HFF-Myc (cell line): Measurements from ENCODE around the gene PLA2G4E.

ENCODE experiments used
- DNase-seq: peaks from one replicate; pipeline ENCODE4 v3.0.0-alpha.2; 2011; ENCODE audit warnings: low read depth; ENCODE audit errors: extremely low read depth
- H3K4me3 ChIP-seq: replicated peaks from 2 replicates; pipeline ENCODE4 v1.5.1; 2011; ENCODE audit warnings: low read depth, mild to moderate bottlenecking, control low read depth, low read length
- TF ChIP-seq, protein P1 (sequence below): IDR thresholded peaks from 2 replicates; pipeline ENCODE4 v1.5.1; 2012; ENCODE audit warnings: mild to moderate bottlenecking, low read depth, low read length, control low read depth; ENCODE audit errors: missing control alignments

PLA2G4E gene

DNA sequence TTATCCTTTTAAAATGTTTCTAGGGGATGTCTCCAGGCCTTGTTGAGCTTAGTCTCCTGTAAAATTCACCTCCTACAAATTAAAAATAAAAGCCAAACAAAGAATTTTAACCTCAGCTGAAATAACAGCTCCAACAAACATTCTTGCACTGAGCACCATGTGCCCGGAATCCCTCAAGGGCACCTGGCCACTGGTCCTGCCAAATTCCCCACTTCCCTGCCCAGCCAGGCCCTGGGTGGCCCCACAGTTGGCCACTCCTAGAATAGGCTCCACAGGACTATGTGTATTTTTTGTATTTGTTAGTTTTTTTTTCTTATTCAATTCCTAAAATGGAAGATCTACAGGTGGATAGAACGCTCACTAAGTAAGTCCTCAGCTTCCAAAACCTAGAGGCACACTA, 33.1 kb upstream of the PLA2G4E start:
- DNase-seq: no peak
- TF ChIP-seq, protein P1, sequence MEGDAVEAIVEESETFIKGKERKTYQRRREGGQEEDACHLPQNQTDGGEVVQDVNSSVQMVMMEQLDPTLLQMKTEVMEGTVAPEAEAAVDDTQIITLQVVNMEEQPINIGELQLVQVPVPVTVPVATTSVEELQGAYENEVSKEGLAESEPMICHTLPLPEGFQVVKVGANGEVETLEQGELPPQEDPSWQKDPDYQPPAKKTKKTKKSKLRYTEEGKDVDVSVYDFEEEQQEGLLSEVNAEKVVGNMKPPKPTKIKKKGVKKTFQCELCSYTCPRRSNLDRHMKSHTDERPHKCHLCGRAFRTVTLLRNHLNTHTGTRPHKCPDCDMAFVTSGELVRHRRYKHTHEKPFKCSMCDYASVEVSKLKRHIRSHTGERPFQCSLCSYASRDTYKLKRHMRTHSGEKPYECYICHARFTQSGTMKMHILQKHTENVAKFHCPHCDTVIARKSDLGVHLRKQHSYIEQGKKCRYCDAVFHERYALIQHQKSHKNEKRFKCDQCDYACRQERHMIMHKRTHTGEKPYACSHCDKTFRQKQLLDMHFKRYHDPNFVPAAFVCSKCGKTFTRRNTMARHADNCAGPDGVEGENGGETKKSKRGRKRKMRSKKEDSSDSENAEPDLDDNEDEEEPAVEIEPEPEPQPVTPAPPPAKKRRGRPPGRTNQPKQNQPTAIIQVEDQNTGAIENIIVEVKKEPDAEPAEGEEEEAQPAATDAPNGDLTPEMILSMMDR: no peak
- H3K4me3 ChIP-seq: no peak overlapping the region

DNA sequence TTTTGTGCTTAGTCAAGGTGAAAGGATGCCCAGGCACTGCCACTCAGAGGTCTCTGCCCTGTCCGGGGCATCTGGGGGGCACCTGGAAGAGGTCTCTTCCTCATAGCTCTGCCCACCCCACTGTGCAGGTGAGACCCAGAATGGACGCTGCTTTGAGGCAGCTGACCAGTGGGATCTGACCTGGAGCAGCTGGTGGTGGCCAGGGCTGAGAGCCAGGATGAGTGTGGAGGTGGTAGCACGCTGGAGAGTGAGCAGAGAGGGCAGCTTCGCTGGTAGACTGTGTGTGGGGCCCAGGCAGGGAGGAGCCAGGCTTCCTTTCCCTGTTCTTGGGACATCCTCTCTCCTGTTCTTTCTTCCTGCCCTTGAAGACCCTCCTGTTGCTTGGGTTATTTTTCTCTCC, 32.2 kb upstream of the PLA2G4E start:
- no peak for DNase-seq
- TF ChIP-seq, protein P1: no peak
- H3K4me3 ChIP-seq: no peak overlapping the region

DNA sequence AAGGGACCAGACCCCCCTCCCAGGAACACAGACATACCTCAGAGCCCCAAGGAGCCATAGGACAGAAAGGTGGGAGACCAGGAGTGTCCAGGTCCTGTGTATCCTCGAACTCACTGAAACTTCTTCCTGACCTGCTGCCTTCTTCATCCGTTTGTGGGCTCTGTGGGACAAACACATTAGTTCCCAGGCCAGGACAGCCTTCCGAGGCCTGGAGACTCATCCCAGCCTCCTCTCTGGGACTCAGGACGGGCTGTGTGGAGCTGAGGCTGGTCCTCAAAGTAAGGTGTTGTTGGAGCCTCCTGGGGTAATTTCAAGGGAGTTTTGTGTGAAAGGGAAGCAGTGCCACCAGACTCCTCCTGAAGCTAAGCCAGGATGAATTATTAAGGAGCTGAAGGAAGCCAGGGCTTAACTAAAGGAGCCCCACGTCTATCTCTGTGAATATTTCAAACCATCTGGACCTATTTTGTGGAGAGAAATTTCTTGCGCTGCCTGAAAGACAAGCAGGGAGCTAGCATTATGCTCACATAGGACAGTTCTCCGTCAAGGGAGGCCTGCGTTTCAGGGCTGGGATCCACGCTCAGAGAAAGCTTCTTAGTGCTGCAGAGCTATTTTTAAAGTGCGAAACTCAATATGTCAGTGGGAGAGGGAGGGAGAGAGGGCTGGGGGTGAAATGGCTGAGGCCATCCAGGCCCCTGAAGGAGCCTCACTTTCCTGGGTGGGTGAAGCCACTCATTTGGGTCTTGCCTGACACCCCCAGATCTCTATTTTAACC, 29.8 kb upstream of the PLA2G4E start:
- H3K4me3 ChIP-seq: no peak overlapping the region
- no peak for DNase-seq
- TF ChIP-seq, protein P1: no peak

DNA sequence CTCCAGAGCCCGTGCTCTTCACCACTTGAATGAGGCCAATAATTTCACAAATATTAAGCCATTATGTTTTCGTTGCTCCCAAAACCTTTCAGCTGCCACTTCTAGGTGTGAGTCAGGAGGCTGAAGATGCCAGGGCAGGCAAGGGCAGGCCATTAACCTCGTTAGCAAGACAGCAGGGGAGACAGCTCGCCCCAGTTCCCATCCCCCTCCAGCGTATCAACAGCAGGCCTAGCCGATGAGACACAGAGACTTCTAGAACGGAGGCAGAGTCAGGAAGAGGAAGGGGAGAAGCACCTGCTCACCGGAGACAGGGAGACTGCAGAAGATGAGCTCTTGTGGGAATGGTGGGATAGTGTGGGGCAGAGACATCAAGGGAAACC, 28.0 kb upstream of the PLA2G4E start:
- DNase-seq: no peak

DNA sequence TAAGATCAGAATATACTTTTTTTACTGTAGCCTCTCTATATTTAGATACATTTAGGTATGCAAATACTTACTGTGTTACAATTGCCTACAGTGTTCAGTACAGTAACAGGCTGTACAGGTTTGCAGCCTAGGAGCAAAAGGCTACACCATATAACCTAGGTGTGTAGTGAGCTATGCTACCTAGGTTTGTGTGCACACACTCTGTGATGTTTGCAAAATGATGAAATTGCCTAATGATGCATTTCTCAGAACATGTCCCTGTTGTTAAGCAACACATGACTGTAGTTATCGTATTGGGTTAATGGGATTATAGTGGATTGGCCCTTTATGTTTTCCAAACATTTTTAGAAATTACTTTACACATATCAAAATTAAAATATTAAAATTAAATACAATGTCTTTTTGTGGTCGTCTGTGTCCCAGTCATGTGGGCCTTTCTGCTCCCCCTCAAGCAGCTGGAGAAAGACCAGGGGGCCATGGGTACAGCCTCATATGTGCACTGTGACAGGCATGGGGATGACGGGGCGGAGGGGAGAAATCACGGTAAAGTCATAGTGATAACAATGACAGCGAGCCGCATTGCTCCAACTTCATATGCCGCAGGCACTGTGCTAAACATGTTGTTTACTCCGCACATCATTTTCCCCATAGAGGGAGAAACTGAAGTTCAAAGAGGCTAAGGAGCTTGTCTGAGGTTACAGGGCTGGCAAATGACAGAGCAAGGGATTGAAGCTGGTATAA, 27.4 kb upstream of the PLA2G4E start:
- no peak overlapping the region for H3K4me3 ChIP-seq
- TF ChIP-seq, protein P1: no peak
- DNase-seq: no peak

More for the DNA sequence above, 28.0 kb upstream of the PLA2G4E start:
- no peak overlapping the region for H3K4me3 ChIP-seq
- TF ChIP-seq, protein P1: no peak

DNA sequence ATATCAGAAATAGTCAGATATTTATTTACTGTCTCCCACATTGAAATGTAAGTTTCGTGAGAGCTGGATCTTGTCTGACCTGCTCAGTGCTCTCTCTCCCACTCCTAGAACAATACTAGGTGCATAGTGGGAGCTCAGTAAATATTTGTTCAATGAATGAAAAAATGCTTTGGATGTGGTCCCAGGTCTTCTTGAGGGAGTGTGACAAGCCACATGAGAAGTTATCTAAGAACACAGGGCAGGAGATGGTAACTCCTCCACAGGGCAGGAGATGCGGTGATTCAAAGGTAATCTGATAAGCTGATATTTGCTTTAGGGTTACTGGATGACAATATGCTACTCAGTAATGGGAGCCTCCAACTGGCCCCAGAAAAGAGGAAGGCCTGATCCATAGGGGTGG, 25.8 kb upstream of the PLA2G4E start:
- no peak for DNase-seq
- no peak overlapping the region for H3K4me3 ChIP-seq
- TF ChIP-seq, protein P1: no peak
